GM12891 (cell line): Measurements from ENCODE around the gene ADCY2.

Experiments used
- DNase-seq: peaks from one replicate; pipeline ENCODE4 v3.0.0; 2011; ENCODE audit warnings: low spot score; ENCODE audit not compliant: insufficient read length
- FAIRE-seq: peaks from 2 replicates; lab custom pipeline; 2011; peaks lifted over from hg19 to GRCh38; lab: Jason Lieb, UNC
- PAX5 ChIP-seq: IDR thresholded peaks from 2 replicates; pipeline ENCODE4 v1.6.1; 2011; ENCODE audit warnings: low read length, moderate library complexity, mild to moderate bottlenecking; ENCODE audit not compliant: insufficient read depth, severe bottlenecking
- POLR2A ChIP-seq: IDR thresholded peaks from 2 replicates; pipeline ENCODE4 v1.6.1; 2011; ENCODE audit warnings: low read depth, low read length, control low read depth
- POLR2AphosphoS5 ChIP-seq: IDR thresholded peaks from 2 replicates; pipeline ENCODE4 v1.6.1; 2011; ENCODE audit warnings: low read depth, low read length, control low read depth
- POU2F2 ChIP-seq: IDR thresholded peaks from 2 replicates; pipeline ENCODE4 v1.6.1; 2011; ENCODE audit warnings: low read depth, mild to moderate bottlenecking, control low read depth, low read length, moderate library complexity
- SPI1 ChIP-seq: IDR thresholded peaks from 2 replicates; pipeline ENCODE4 v1.6.1; 2011; ENCODE audit warnings: low read depth, low read length, control low read depth
- TAF1 ChIP-seq: IDR thresholded peaks from 2 replicates; pipeline ENCODE4 v1.6.1; 2011; ENCODE audit warnings: low read depth, low read length, control low read depth

ADCY2 gene

GRCh38 chr5:7714697-7715096 is 318.8 kb downstream of the ADCY2 start:
- no peak for DNase-seq
- FAIRE-seq = no peak
- TF ChIP-seq PAX5 (no peak), SPI1 (no peak)

DNA sequence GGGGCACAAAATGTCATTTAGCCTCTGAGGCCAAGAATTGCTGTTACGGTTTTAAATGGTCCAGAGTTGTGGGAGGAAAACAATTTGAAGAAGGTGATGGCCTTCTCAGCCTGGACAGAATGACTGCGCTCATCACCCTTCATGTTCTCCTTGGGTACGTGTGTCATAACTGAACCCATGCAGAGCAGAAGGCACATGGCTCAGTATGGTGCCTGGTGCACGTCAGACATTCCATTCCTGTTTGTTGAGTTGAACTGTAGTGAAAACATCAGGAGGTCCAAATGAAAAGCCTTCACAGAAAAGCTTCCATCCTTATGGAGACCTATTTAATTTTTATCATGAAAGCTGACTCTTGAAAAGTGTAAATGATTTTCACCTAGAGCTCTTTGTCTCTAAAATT is 321.8 kb downstream of the ADCY2 start:
- DNase-seq = no peak
- no peak for FAIRE-seq
- no peak for TF ChIP-seq POLR2A
- no peak for TF ChIP-seq TAF1
- no peak for TF ChIP-seq PAX5
- no peak for TF ChIP-seq POLR2AphosphoS5
- TF ChIP-seq POU2F2 = no peak
- no peak for TF ChIP-seq SPI1

GRCh38 chr5:7728076-7728475 is 332.1 kb downstream of the ADCY2 start:
- FAIRE-seq (no peak), DNase-seq (no peak)
- no peak for TF ChIP-seq SPI1
- no peak for TF ChIP-seq POLR2AphosphoS5

GRCh38 chr5:7741415-7742065 is 345.6 kb downstream of the ADCY2 start:
- DNase-seq = no peak
- FAIRE-seq = peak; percentile 85
- TF ChIP-seq POU2F2 (no peak), POLR2AphosphoS5 (no peak), SPI1 (no peak), TAF1 (no peak), PAX5 (no peak), POLR2A (no peak)

DNA sequence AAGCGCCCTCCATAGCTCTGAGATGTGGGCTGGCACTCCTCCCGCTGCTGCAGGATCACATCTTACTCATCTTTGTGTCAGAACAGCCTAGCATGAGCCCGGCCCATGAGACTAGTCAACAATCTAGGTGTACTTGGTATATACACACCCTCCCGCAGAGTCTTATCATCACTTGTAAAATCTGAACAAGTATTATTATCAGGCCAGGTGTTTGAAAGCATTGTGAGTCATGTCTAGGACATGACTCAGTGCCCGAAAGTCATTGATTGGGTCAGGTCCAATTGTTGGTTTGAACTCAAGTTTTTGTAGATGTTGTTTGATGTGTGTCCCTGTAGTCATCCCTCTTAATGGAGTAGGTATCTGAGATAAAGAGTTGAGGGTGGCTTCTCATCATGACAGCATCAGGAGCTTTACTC is 346.3 kb downstream of the ADCY2 start:
- DNase-seq = no peak
- no peak for FAIRE-seq
- TF ChIP-seq SPI1 (no peak), POLR2A (no peak), TAF1 (no peak), POU2F2 (no peak), POLR2AphosphoS5 (no peak), PAX5 (no peak)

- peak; percentile 10 for DNase-seq
- TF ChIP-seq TAF1 = no peak
- no peak for TF ChIP-seq POLR2AphosphoS5
- no peak for TF ChIP-seq PAX5
- no peak for TF ChIP-seq POLR2A
- TF ChIP-seq SPI1 = no peak
- TF ChIP-seq POU2F2 = no peak
- no peak for FAIRE-seq
These were observed 350.1 kb downstream of the ADCY2 start for GRCh38 chr5:7745882-7746610.

- no peak for TF ChIP-seq PAX5
- TF ChIP-seq POLR2AphosphoS5 = no peak
- no peak for TF ChIP-seq POU2F2
- FAIRE-seq (no peak), DNase-seq (no peak)
These were observed 351.8 kb downstream of the ADCY2 start for GRCh38 chr5:7747728-7748127.

DNA sequence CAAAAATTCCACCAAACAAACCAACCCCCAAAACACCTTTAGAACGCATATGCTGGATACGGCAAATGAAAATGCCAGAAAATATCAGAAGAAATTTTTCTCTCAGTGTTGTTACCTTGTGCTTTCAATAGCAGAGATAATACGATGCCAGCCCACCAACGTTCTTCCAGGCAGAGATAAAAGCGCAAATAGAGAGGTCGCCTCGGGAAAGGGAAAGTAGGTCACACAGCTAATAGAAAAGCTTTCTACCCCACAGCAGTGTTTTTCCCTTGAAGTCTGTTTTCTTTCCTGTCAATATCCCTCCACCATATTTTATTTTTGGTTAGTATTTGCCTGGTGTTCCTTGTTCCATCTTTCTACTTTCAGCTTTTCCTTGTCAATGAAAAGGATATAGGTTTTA is 353.7 kb downstream of the ADCY2 start:
- TF ChIP-seq POLR2A = no peak
- no peak for TF ChIP-seq SPI1
- no peak for TF ChIP-seq TAF1
- no peak for TF ChIP-seq POLR2AphosphoS5
- TF ChIP-seq POU2F2 = no peak
- FAIRE-seq = no peak
- DNase-seq = no peak

GRCh38 chr5:7751874-7752273 is 355.9 kb downstream of the ADCY2 start:
- DNase-seq = no peak
- FAIRE-seq = no peak
- TF ChIP-seq TAF1 (no peak), POLR2A (no peak), SPI1 (no peak), PAX5 (no peak), POU2F2 (no peak), POLR2AphosphoS5 (no peak)

- FAIRE-seq (no peak), DNase-seq (no peak)
- TF ChIP-seq POLR2AphosphoS5 = no peak
- TF ChIP-seq TAF1 = no peak
- TF ChIP-seq PAX5 = no peak
- TF ChIP-seq SPI1 = no peak
- no peak for TF ChIP-seq POU2F2
These were observed 357.2 kb downstream of the ADCY2 start for GRCh38 chr5:7753181-7753580.
